ENCODE measurements around the gene WSB2.
"Not testable (repeated sequence)": the region's sequence is repeated elsewhere in the genome, so short reads cannot be mapped to it uniquely, and the experiment has no call there.

WSB2 gene

DNA sequence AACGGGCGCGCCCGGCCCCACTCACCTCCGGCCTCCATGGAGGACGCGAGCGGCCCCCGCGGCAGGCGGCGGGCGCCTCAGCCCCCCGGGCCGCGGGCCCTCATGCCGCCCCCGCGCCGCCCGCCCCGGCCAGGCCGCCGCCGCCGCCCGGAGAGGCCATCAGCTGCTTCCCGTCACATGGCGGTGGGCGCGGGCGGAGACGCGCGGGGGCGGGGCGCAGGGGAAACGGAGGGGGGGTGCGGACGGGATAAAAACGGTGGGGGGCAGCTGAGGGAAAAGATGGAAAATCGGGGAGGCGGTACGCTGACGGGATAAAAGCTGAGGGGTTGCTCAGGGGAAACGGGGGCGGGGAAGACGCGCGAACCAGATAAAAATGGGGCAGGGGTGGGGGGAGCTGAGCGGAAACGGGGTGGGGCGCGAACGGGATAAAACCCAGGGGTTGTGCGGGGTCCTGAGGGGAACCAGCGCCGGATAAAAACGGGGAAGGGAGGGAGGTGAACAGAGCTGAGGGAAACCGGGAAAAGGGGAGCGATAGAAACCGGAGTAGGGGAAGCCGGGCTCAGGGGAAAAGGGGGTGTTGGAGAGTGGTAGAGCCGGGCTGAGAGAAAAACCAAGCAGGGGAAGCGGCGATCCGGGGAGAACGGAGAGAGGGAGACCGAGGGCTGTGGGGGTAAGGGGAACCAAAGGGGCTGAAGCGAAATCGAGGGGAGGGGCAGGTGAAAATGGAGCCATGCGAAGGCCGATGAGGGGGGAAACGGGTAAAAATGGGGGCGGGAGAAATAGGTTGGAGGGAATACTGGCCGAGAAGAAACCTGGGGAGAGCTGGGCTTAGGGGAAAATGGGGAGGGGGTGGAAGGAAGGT lies at the start of gene WSB2:
Gene WSB2 (minus strand): TSS at position 169 of the 862 bp plus-strand sequence. CDS start 131 bp downstream, at position 38.
- peak; percentile 62 for DNase-seq

DNA sequence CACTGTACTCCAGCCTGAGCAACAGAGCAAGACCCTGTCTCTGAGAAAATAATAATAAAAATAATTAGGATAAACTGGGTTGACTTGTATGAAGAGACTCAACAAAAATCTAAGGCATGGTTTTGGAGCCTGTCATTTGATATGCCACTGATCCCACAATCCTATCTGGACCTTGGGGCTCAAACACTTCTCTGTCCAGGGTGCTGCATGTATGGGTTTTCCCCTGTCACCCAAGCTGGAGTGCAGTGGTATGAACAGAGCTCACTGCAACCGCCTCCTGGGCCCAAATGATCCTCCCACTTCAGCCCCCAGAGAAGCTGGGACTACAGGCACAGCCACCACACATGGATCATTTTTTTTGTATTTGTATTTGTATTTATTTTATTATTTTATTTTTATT lies 48.1 kb upstream of the WSB2 start:
- no peak for DNase-seq

DNA sequence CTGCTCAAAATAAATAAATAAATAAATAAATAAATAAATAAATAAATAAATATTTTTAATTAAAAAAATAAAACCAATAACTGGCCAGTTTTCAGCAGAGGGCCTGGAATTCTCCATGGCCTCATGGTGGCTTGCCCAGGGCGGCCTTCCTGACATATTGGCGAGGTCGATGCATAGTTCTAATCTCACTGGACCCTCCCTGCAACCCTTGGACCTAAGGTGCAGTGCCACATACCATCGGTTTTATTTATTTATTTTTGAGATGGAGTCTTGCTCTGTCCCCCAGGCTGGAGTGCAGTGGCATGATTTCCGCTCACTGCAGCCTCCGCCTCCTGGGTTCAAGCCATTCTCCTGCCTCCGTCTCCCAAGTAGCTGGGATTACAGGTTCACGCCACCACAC lies 46.7 kb upstream of the WSB2 start:
- DNase-seq: no peak

DNA sequence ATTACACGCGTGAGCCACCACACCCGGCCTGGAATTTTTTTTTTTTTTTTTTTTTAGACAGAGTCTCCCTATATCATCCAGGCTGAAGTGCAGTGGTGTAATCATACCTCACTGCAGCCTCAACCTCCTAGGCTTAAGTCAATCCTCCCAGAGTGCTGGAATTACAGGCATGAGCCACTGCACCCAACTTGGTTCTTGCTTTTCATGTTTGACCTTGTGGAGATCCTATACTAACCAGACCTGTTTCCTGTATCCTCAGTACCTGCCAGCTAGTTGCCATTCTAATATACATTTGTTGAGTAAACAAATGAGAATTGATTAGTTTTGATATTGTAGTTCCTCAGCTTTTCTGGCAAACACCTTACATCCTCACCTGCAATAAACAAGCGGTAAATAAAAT lies 46.0 kb upstream of the WSB2 start:
- DNase-seq: no peak

DNA sequence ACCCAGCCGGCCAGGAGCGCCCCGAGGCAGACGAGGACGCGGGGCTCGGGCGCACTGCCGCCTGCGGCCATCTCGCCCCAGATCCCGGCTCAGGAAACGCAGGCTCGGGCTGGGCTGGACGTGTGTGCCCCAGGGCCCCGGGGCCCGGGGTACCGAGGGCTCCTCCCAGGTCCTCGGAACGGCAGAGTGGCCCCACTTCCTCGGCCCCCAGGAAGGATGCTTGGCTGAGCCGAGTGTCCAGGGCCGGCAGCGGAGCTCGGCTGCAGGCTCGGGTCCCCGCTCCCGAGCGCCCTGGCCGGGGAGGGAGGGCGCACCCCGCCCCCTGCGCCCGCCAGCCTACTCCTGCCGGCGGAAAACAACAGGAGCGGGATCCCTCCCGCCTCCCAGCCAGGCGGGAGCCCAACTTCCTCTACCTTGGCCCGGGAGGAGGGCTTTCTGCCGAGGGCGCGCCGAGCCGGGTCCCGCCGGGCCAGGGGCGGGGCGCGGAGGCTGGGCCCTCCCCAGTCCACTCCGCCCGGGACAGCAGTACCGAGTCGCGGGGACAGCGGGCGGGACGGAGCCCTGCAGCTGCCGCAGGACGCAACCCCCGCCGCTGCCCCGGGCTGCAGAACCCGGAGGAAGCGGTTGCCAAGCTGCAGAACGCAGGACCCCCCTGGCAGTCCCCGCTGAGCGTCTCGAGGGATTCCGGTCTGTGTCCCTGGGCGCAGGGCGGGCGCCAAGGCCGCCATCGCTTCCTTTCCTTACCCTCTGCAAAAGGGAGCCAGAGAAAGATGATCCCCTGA lies 42.8 kb upstream of the WSB2 start, which contains the start of gene VSIG10:
Gene VSIG10 (minus strand): TSS at position 411 of the 782 bp plus-strand sequence. CDS start 340 bp downstream, at position 71.
- peak; percentile 80 for DNase-seq

DNA sequence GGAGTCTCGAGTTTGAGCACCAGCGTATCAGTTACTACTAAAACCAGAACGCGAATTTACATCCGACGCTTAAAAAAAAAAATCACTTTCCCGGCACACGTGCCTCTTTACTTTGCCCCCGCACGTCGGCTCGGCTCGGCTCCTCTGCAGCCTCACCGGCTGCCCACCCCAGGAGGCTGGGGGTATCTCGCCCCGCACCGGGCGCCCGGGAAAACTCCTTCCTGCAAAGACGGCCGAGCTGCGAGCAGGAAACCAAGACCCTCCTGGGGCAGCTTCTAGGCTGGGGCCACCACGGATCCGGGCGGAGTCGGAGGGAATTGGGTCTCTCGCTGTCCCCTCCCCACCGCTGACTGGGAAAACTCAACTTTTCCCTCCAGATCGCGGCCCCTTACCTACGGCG lies 42.2 kb upstream of the WSB2 start:
- DNase-seq: no peak

DNA sequence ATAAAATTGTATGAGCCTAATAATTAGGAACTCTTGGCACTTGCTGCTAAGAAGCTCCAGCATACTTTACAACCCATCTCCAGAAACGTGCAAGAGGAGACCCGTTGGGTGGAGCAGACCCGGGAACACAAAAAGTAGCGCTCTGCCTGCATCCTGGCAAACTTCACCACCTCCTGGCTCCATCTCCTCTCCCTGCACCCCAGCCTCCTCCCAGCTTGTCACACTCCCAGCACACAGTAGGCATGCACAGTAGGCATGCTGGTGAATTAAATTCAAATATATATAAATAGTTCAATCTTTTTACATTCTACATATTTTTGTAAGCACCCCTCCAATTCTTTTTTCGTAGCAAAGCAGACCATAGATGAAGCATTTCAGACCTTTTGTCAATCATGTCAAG lies 41.6 kb upstream of the WSB2 start:
- DNase-seq: peak; percentile 46

DNA sequence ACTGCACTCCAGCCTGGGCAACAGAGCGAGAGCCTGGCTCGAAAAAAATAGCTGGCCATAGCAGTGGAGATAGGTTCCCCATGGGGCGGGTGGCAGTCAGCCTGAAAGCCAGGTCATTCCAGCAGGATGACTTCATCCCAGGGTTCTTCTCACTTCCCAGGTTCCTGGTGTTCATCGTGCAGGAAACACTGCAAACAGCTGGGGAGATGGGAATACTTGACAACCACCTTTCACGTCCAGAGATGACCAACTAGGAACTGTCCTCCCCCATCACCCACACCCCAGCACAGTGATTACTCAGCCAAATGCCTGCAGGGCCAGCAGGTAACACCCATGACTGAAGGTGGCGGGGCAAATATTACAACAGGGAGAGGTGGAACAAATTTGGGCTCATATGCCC lies 41.1 kb upstream of the WSB2 start:
- DNase-seq: peak; percentile 42

DNA sequence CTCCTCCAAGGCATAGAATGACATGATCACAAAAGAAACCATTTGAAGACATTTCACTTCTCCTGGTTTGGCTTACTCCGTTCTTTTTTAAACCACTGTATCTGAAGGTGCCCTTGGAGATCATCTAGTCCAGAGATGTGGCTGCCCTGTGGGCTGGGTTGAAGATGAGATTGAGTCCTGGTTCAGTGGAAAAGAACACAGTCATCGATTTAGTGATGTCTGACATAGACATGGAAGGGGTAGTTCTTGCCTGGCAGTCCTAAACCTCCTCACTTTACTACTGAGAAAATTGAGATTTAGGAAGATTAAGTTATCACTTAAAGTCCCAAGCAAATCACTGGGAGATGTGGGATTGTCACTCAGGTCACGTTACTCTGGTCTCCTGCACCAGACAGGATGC lies 40.1 kb upstream of the WSB2 start:
- DNase-seq: no peak

DNA sequence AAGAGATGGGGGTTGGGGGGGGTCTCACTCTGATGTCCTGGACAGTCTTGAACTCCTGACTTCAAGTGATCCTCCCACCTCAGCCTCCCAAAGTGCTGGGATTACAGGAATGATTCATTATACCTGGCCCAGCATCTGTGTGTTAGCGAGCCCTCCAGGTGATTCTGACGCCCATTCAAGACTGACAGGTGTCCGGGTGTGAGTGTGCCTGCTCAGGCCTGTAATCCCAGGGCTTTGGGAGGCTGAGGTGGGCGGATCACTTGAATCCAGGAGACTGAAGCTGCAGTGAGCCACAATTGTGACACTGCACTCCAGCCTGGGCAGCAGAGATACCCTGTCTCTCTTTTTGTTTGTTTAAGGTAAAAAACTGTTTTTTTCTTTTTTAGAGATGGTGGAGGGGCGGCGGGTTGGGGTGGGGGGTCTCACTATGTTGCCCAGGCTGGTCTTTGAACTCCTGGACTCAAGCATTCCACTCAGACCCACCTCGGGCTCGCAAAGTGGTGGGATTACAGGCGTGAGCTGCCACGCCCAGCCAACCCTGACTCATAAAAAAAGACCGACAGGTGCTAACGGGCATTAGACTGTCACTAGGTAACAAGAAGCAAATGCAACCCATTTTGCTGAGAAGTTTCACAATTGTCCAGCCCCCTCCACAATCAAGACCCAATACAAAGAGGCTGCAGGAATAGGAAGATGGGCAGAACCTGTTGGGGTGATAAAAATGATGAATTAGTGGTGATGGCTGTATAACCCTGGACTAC lies 38.1 kb upstream of the WSB2 start:
- DNase-seq: no peak

DNA sequence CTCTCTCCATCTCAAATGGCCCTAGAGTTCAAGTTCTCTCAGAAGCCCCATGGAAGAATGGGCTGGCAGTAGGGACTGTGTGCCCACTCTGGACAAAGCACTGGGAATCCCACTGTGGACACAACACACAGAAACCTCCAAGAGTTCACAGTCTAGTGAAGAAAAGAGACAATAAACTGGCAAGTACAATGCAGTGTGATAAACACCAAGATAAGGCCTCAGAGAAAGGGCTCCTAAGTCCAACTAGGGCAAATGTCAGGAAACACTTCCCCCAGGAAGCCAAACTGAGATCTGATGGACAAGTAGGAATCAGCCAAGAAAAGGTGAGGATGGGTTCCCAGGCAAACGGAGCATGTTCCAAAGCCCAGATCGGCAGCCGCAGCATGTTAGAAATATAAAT lies 37.4 kb upstream of the WSB2 start:
- DNase-seq: no peak

DNA sequence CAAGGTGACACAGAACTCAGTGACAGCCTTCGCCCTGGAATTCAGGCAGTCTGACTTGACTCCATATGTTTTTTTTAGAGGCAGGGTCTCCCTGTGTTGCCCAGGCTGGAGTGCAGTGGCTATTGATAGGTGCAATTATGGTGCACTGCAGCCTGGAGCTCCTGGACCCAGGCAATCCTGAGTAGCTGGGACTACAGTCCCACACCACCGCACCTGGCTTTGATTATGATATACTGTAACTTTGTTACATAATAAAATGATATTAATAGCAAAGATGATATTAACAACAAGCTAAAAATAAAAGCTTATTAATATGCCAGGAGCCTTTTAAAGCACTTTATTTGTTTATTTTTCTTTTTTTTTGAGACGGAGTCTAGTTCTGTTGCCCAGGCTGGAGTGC lies 33.1 kb upstream of the WSB2 start:
- DNase-seq: no peak

DNA sequence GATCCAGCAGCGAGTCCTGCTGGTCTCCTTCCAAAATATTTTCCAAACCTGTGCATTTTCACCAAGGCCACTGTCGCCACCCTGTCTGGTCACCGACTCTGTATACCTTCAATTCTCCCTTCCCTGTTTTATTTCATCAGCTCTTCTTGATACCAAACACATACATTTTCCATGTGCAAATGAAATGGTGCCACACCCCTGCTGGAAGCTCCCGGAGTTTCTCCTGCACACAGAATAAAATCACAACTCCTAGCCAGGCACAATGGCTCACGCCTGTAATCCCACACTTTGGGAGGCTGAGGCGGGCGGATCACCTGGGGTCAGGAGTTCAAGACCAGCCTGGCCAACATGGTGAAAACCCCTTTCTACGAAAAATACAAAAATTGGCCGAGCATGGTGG lies 28.8 kb upstream of the WSB2 start:
- no peak for DNase-seq

DNA sequence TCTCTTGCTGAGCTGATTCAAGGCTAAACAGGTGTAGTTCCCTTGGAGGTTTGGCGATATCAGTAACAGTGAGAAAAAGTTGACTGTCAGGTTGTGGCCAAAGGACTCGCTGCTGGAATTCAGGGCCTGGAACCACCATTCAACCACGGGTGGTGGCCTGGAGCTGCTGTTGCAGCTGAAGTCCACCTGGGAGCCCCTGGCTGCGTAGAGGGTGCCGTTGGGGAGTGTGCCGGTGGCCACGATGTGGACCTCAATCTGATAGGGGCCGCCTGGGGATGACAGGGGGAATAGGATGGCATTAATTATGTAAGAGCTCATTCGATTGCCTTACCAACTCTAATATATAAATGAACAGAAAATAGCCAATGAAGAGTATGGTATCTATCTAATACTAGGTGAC lies 21.2 kb upstream of the WSB2 start:
- DNase-seq: no peak

DNA sequence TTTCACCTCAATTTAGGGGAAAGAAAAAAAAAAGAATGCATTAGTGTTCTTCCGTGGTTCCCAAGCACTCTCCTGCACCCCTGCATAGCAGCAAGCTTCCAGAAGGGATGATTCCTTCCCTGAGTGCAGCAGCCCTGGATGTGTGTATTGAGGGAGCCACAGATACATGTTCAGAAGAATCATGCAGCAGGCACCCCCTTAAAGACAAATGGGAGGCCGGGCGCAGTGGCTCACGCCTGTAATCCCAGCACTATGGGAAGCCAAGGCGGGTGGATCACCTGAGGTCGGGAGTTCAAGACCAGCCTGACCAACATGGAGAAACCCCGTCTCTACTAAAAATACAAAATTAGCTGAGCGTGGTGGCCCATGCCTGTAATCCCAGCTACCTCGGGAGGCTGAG lies 20.5 kb upstream of the WSB2 start:
- not testable (repeated sequence) for DNase-seq

DNA sequence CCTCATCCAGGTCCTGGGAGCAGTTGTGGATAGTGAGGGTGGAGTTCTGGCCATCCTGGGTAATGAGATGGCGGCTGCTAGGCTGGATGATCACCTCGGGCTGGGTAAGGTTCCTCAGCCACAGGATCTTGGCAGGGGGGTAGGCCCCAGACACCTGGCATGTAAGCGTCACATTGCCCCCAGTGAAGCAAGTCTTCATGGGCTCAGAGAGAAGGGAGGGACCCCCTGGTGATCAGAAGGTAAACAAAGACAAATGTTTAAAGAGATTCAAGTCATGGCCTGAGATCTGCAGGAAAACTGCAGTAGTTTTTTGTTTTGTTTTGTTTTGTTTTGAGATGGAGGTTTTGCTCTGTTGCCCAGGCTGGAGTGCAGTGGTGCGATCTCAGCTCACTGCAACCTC lies 12.8 kb upstream of the WSB2 start:
- DNase-seq: no peak

DNA sequence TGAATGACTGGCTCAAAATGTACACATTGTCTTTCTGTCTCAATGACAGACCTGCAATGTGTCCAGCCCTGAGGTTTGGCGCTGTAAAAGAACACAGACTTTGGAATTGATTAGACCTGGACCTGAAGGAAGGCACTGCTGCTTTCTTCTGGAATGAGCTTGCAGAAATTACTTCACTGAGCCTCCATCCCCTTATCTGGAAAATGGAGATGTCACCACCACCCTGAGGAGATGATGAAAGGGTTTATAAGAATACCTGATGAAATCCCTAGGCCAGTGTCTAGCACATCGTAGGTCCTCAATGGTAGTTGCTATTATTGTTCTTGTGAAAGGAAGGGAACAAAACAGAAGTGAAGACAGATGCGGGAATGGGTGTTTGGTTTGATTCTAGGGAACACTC lies 9.7 kb upstream of the WSB2 start:
- no peak for DNase-seq

DNA sequence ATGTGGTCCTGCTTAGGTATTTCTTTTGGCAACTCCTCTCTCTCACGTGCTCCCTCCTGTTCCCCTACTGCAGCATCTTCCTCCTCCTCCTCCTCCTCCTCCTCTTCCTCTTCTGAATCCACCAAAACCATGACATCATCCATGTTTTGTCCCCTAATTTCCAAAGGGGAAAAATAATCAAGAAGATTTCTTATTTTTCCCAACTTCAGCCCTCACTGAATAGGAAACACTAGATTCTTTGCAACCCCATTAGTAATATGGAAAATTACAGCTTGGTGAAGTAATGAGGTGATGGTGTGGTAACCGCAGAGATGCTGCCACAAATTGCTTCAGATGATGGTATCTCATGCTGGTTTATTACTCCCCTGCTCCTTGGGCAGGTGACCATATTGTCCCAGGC lies 7.5 kb upstream of the WSB2 start:
- no peak for DNase-seq

DNA sequence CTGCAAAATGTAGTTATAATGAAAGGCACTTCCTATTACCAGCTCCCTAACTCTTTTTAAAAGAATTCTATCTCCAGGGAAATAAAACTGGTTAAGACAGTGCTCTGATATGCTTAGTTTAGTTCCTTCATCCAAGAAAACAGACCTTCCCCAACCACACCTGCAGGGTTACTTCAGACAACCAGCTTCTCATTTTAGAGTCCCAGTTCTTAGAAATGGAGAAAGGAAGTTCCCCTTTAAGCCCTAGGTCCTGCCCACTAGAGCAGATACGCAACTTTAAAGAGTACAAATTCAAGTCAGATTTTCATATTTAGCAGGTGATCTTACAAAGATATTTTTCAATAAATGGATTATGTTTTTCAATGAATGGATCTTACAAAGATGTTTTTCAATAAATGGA lies 4.4 kb upstream of the WSB2 start:
- no peak for DNase-seq

DNA sequence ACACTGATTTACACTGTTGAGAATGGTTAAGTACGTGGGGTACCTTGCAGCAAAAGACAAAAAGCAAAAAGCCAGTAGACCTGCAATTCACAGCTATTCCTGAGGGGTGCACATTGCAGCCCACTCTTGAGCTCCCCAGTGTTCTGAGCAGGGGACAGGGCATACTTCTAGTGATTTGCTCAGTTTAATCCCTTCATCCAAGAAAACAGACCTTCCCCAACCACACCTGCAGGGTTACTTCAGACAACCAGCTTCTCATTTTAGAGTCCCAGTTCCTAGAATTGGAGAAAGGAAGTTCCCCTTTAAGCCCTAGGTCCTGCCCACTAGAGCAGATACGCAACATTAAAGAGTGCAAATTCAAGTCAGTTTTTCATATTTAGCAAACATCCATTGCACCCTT lies 3.6 kb upstream of the WSB2 start:
- DNase-seq: peak; percentile 24

DNA sequence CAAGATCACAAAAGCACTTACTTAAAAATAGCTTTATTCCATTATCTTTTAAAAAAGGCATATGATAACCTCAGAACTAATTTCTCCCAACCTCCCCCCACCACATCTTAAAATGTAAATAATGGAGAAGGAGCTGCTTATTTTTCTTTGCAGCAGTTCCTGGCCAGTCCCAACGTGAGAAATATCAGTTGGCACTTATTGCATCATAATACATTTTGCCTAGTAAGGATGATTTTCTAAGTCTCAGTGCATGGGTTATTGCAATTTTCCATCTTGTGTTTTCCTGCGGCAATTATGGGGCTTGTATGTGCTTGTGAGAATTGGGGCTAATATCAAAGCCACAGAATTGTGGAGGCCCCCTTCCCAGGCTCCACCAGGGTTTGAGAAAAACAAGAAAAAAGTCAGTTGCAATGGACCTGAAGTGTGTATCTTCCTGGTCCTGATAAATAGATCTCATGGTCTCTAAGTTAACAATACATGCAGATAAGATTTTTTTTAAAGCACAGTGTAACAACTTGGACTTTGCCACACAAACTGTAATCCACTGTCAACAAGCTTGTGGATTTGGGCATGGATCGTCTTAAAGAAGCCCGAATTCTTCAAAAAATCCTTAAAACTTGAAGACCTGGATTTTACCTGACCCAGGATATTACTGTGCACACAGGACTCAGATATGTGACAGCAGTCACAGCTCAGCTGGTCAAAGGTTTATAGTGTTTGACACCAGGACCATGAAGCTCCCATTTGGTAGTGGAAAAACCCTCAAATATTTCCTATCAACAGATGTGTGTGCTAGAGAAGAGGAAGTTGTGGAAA lies 2.8 kb upstream of the WSB2 start:
- DNase-seq: no peak
